Calu3 (cell line): ENCODE results near the gene NFAM1. TPM values are rescaled to one million over a fixed set of nuclear protein-coding genes. Genes with fewer than 3 reads are reported as not detected.
A peak's percentile ranks its signal among the peaks of the same experiment; 100 is the strongest.

Experiments
- BruUV-seq: library from RNA; stranded (reverse); fragments of 400-500 nt; replicated peaks from 2 replicates; lab custom pipeline; 2021; lab: Mats Ljungman, UMichigan
- CTCF ChIA-PET: fragments of 300-600 bp; sonication (Branson Sonifier 250); formaldehyde crosslinking; loops from one replicate; lab custom pipeline; 2022; ENCODE audit warnings: antibody characterized with exemption; lab: Charles Lee
- DNase-seq: peaks from one replicate; pipeline ENCODE4 v3.0.0; 2022
- H3K27ac Mint-ChIP-seq: one replicate; pipeline ENCODE4 v1.8.0; 2022; ENCODE audit warnings: mixed read lengths; ENCODE audit not compliant: unreplicated experiment
- H3K27me3 Mint-ChIP-seq: one replicate; pipeline ENCODE4 v1.8.0; 2022; ENCODE audit warnings: mixed read lengths; ENCODE audit not compliant: unreplicated experiment
- H3K36me3 Mint-ChIP-seq: one replicate; pipeline ENCODE4 v1.8.0; 2022; ENCODE audit warnings: mild to moderate bottlenecking, moderate library complexity, mixed read lengths; ENCODE audit not compliant: insufficient read depth, unreplicated experiment
- H3K4me1 Mint-ChIP-seq: one replicate; pipeline ENCODE4 v1.8.0; 2022; ENCODE audit warnings: mild to moderate bottlenecking, low read depth, mixed read lengths; ENCODE audit not compliant: unreplicated experiment
- H3K4me3 Mint-ChIP-seq: one replicate; pipeline ENCODE4 v1.8.0; 2022; ENCODE audit warnings: mild to moderate bottlenecking, low read depth, moderate library complexity, mixed read lengths; ENCODE audit not compliant: unreplicated experiment
- H3K9me3 Mint-ChIP-seq: one replicate; pipeline ENCODE4 v1.8.0; 2022; ENCODE audit warnings: low read depth, mixed read lengths; ENCODE audit not compliant: unreplicated experiment
- CTCF ChIP-seq: fragments of 200-600 bp; IDR thresholded peaks from one replicate; pipeline ENCODE4 v1.8.0; 2022; ENCODE audit warnings: antibody characterized with exemption; ENCODE audit not compliant: unreplicated experiment
- intact Hi-C: fragments of 100-400 bp; cut with micrococcal nuclease; formaldehyde crosslinking; loops from one replicate; pipeline ENCODE4 v1.10.0; 2022; ENCODE audit not compliant: unreplicated experiment
- total RNA-seq: library from RNA; stranded (reverse); gene quantifications from 2 replicates; pipeline ENCODE4 v1.2.3, GENCODE V29; 2022

NFAM1 gene
- total RNA-seq, 1 experiment from 2014 or later: 0.50 TPM

GRCh38 chr22:42443240-42444076, 11.3 kb upstream of the NFAM1 start:
- intact Hi-C loops: loop anchor here (1.0 kb wide), 1 partner anchor 274 kb away; no protein-coding TSS in a partner anchor
- H3K27ac Mint-ChIP-seq: no peak overlapping the region
- peaks cover 11% of the 10 kb centered on the region for H3K36me3 Mint-ChIP-seq
- no peak for TF ChIP-seq CTCF
- no peaks in the 10 kb centered on the region for H3K27me3 Mint-ChIP-seq
- CTCF ChIA-PET: interaction anchor here (0.6 to 1.7 kb wide), 9 partner anchors 21 to 353 kb away, joined by 3 to 15 read pairs (median 3); partner anchors contain the start of gene NDUFA6
- H3K4me1 Mint-ChIP-seq: peaks cover 36% of the 10 kb centered on the region
- no TSS peak for BruUV-seq
- DNase-seq: no peak
- peak overlapping the region; percentile 61 for H3K4me3 Mint-ChIP-seq
- no peaks in the 10 kb centered on the region for H3K9me3 Mint-ChIP-seq

- BruUV-seq: no TSS peak
- Mint-ChIP-seq H3K9me3 (no peaks in the 10 kb centered on the region), H3K4me3 (no peak overlapping the region), H3K36me3 (peaks cover 14% of the 10 kb centered on the region), H3K4me1 (peaks cover 40% of the 10 kb centered on the region), H3K27ac (no peak overlapping the region), H3K27me3 (no peaks in the 10 kb centered on the region)
- no peak for DNase-seq
- TF ChIP-seq CTCF: no peak
- intact Hi-C loops: no loop called here
- CTCF ChIA-PET: interaction anchor here (0.5 kb wide), 1 partner anchor 23 kb away, joined by 3 read pairs; no protein-coding TSS in a partner anchor
Measured at GRCh38 chr22:42442748-42443147, 10.5 kb upstream of the NFAM1 start.

GRCh38 chr22:42440728-42441127, 8.5 kb upstream of the NFAM1 start:
- peaks cover 40% of the 10 kb centered on the region for H3K4me1 Mint-ChIP-seq
- no TSS peak for BruUV-seq
- CTCF ChIA-PET: no interaction called here
- no peaks in the 10 kb centered on the region for H3K9me3 Mint-ChIP-seq
- intact Hi-C loops: no loop called here
- H3K36me3 Mint-ChIP-seq: peaks cover 20% of the 10 kb centered on the region
- DNase-seq: no peak
- no peak for TF ChIP-seq CTCF
- no peak overlapping the region for H3K4me3 Mint-ChIP-seq
- H3K27me3 Mint-ChIP-seq: no peaks in the 10 kb centered on the region
- no peak overlapping the region for H3K27ac Mint-ChIP-seq

GRCh38 chr22:42439821-42440674, 7.8 kb upstream of the NFAM1 start:
- TF ChIP-seq CTCF: no peak
- Mint-ChIP-seq H3K4me3 (peak overlapping the region; percentile 49), H3K4me1 (peaks cover 38% of the 10 kb centered on the region), H3K36me3 (peaks cover 16% of the 10 kb centered on the region), H3K9me3 (no peaks in the 10 kb centered on the region), H3K27ac (peak overlapping the region; percentile 43), H3K27me3 (no peaks in the 10 kb centered on the region)
- BruUV-seq: no TSS peak
- intact Hi-C loops: loop anchor here (5.0 kb wide), 1 partner anchor 473 kb away; the partner anchor contains the start of gene SEPTIN3
- peak; percentile 34 for DNase-seq
- CTCF ChIA-PET: interaction anchor here (0.6 kb wide), 2 partner anchors 65 to 338 kb away, joined by 3 to 5 read pairs; no protein-coding TSS in a partner anchor
